Hematopoietic multipotent progenitor cell treated with erythropoietin and hydrocortisone succinate and interleukin-3 and kit ligand, for 4 days (in vitro differentiated cells): Measurements from ENCODE around the gene SH3BGRL3.

Experiments
- DNase-seq: peaks from one replicate; pipeline ENCODE4 v3.0.0-alpha.2; 2015

The SH3BGRL3 gene

DNA sequence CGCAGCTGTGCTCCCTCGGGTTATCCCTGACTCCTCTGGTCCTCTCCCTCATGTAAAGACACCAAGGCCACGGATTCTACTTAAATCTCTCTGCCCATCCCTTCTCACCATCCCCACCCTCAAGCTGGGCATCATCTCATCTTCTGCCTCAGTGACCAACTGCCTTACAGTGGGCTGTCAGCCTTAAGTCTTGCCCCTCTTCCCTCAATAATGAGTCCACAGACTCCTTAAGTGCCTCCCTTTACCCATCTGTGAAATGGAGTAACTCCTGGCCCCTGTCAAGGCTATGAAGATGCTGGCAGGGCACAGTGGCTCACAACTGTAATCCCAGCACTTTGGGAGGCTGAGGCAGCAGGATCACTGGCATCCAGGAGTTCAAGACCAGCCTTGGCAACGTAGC lies 12.1 kb downstream of the SH3BGRL3 start:
- DNase-seq: no peak

DNA sequence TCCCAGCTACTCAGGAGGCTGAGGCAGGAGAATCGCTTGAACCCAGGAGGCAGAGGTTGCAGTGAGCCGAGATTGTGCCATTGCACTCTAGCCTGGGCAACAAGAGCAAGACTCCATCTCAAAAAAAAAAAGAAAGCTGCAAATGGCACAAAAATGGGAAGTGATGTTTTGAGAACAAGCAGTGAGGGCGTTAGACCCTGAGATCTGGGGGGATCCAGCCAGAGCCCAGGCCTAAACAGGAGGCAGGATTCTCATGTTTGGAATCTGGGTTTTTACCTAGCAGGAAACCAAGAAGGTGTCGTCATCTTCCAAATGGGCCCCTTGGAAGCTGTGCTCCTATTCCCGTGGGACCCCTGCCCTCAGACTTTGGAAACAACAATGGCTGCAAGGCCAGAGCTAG lies 12.8 kb downstream of the SH3BGRL3 start:
- DNase-seq: peak; percentile 30

DNA sequence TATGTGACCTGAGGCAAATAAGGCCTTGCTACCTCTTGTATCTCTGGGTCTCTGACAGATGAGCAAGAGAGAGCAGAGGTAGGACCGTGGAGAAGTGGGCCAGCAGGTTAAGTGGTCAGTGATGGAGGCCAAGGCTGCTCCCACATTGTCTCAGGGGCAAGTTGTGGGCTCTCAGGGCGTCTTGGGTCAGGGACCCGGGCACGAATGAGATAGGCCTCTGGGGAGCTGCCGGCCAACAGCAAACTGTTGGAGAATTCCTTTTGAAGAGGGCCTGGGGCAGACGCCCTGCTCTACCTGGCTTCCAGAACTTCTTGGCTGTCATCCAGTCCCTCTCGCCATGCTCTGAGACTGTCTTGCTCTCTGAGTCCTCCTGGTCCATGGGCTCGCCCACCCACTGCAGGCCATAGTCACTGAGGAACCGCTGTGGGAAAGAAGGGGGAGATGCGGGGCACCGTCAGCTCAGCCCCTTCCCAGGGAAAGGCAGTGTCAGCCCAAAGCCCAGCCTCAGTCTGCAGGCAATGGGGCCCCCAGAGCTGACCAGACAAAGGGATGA lies 14.1 kb downstream of the SH3BGRL3 start:
- no peak for DNase-seq

DNA sequence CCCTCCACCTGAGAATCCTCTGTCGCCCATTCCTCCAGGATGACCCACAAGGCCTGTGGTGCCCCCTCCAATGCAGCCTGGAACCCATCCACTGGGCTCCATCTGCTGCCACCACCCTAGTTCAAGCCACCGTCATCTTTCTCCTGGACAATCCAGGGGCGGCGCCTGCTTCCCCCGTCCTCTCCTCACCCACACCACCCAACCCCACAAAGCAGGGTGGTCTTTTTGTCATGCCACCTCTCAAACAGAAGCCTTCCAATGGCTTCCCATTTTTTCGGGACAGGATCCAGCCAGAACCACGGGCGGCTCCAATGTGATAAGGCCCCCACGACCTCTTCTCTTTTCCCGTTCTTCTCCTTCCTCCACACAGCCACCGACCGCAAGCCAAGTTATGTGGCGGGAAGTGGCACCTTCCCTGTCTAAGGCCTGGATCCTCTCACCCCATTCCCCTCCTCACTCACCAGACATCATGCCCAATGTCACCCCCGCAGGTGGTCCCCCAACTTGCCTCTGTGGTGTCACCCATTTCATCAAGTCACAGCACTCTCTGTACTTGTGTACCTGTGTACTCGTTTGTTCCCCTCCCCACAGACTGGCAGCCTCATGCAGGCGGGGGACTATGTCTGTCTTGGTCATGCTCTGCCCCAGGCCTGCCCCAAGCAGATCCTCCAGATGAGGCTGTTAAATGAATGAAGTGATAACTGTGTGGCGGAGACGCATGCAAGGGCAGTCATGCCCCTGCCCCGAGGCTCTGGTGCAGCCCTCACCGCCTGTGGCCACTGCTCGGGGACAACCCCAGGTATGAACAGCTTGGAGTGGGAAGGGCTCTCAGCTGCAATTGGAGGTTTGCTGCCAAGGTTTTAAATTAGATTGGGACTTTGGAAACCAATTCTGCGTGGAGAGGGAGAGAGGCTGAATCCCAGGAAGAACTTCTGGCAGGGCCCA lies 15.6 kb downstream of the SH3BGRL3 start:
- DNase-seq: no peak

DNA sequence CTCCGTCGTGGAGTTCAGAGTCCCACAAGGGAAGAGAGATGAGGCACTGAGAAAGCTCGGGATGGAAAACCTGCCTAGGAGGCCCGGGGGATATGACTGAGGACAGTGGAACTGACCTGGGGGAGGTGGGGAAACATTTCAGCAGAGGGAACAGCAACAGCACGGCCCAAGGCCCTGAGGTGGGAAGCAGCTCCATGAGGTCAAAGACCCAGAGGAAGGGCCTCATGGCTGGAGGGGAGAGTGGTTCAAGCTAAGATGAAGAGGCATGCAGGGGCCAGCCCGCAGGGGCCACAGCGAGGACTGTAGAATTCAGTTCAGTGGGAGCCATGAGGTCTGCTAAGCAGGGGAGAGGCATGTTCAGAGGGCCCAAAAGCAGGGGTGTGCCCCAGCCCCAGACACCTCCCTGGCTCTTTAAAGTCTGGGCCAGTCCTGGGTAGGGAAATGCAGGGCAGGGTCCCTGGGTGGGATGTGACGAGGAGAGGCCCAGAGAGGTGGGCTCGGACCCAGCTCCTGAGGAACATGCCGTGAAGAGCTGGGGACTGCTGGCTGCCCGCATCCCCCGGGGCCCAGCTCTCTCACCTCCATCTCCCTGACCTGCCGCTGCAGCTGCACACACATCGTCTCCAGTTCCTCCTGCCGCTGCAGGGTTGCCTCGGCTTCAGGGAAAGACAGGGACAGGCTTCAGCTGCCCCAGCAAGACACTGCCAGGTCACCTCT lies 16.6 kb downstream of the SH3BGRL3 start:
- DNase-seq: no peak

DNA sequence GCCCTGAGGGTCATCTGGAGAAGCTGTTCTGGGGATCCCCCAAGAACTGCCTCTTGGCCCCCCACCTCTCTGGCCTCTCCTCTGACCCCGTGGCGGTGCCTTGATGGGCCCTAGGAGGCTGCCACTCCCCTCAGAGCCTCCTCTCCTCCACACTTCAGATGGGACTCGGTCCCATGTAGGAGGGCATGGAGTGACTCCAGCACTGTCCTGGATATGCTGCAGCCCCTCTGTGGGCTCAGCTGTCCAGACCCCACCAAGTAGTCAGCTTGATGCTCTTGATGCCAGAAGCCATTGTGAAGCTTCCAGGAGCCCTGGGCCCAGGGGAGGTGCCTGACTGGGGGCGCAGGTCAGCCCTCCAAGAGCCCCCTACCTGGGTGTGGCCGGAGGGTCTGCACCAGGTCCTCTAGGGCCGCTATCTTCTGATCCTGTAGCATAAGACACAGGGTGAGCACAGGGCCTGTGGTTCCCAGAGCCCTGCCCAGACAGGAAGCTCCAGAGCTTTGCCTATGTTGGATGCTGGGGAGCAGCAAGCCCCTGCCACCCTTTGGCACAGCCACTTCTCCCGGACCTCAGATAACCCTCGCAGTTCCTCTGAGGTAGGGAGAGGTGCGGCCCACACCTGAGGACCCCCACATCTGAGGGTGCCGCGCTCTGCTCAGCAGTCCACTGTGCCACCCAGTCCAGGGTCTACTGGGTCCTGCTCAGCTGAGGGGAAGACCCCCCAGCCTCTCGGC lies 17.3 kb downstream of the SH3BGRL3 start:
- no peak for DNase-seq

DNA sequence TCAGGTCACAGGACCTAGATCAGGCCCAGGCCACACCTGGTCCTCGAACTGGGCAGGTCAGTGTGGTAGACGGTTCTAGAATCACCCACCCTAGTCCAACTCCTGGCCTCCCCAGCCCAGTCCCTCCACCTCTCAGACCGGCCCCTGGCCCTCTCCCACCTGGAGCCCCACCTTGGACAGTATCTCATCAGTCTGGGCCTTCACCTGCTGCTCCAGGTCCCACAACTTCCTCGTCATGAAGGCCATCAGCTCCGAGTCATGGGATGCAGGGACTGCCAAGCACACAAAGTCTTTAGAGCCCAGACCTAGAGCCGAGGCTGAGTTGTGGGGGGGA lies 17.9 kb downstream of the SH3BGRL3 start:
- DNase-seq: no peak

DNA sequence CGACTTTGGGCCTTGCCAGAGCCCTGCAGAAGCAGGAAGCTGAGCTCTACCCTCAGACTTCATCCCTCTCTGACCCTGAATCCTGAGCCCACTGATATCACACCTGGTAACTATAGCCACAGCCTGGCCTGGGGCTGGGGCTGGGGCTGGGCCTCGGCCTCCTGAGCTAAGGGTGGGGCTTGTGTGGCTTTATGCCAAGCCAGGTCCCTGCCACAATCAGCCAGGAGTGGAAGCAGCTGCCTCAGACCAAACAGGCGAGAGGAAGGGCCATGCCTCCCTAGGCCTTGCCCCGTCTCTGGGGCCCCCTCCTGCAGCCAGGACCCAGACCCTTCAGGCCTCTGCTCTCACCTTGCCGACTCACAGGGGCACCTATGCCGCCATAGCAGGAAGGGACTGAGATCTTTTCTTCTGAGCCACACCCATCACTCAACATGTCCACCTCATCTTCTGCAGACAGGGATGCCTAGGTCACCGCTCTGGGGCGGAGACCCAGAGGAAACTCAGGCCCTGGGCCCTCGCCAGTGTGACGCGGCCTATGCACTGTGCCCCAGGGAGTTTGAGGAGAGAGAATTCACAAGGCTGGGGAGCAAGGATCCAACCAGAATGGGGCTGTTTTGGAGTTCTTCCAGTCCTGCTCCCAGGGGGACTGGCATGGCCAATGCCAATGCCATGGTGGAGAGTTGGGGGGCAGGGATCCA lies 20.8 kb downstream of the SH3BGRL3 start:
- DNase-seq: no peak

DNA sequence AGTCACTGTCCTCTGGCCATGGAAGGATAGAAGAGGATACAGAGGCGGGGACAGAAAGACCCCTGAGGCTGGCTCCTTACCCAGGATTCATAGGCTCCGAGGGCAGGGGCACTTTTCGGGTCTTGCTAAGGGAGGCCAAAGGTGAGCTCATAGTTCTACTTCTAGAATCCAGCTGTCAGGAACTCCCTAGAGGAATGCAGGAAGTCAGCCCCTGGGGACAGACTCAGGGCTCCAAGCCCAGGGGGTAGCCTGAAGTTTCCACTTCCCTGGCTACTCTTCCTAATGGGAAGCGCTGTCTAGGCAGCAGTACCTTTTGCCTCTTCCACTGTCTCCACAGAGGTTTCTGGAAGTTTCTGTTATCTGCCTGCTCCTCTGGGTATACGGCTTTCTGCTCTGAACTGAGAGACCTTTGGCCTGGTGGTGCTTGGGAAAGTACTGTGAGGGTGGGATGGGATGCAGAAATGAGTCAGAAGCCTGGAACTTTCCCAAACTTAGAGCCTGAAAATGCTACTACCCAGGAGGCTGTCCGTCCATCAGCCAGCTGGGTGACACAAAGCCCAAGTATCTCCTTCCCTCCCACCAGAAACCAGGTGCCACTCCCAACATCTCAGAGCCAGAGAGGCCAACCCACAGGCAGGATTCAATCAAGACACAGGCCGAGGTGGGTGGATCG lies 23.0 kb downstream of the SH3BGRL3 start:
- DNase-seq: no peak

DNA sequence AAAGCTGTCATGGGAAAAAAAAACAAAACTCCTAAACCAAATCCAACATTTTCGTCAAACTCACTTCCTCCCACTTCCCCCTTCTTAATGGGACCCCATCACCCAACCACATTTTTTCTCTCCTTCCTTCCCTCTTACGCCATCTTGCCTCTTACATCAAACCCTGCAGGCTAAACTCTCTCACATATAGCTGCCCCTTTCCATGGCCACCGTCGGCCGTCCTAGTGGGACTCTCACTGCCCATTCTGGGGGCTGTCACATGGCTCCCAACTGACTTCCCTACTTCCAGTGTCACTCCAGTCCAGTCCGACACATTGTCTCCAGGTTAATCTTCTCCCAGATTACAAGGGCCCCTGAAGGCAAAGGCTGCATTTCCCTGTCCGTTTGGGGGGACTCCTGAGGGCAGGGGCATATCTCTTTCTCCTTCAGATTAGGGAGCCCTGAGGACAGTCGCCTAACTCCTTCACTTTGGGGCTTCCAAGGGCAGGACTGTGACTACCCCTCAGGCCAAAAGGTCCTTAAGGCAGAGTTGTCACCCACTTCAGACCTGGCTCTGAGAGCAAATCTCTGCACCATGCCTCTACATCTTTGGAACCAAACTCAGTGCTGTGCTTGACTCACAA lies 25.9 kb downstream of the SH3BGRL3 start:
- DNase-seq: peak; percentile 59

DNA sequence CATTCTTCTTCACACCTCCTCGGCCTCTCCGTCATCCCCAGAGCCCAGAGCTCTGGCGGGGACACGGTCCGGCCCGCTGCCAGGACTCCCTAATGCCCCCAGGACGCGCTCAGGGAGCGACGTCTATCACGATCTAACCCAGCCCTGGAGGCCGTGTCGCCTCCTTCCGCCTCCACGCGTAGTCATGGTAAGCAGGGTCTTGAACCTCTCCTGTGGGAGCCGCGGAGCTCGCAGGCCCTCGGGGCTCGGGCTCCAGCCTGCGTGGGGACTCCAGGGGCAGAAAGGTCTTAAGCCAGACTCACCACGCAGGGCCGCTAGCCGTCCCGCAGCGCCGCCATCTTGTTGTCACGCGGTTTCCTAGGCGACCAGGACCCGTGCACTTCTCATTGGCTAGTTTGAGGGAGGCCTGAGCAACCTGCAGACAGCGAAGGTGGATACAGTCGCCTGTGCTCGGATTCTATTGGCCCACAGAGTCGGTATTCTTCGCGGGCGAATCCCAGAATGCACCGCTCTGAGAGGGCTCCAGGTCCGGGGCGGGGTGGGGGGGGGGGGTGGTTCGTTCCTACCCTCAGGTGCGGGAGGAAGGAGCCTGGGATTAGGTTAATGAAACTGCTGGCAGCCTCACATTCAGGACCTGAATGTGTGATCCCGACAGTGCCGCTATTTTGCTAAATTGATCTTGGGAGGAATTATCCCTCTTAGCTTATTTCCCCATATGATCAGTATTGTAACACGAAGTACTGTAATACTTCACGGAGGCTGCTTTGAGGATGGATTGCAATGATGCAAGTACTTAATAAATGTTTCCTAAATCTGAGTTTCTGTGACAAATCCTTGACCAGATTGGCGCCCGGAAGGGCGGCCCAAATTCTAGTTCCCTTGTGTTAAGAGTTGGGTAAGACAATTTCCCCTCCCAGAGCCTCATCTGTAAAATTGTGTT lies 26.7 kb downstream of the SH3BGRL3 start, which contains the start of gene UBXN11:
TSS of gene UBXN11 (minus strand) at position 347 of the 940 bp plus-strand sequence. CDS start 3,753 bp downstream, outside the sequence.
- peak; percentile 98 for DNase-seq

DNA sequence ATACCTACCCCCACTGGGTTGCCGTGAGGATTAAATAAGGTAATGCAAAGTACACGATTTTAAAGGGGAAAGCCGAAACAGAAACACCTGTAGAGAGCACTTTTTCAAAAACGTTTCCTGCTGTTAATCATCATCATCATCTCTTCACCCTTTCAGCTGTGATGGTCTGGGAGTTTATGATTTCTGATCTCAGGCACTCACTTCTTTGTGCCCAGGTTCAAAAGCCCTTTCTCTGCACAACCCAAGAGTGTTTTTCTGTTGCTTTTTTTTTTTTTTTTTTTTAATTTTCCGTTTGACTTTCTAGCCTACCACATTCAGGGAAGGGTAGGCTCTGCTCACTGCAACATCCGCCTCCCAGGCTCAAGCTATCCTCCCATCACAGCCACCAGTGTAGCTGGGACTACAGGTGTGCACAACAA lies 27.5 kb downstream of the SH3BGRL3 start:
- DNase-seq: no peak

DNA sequence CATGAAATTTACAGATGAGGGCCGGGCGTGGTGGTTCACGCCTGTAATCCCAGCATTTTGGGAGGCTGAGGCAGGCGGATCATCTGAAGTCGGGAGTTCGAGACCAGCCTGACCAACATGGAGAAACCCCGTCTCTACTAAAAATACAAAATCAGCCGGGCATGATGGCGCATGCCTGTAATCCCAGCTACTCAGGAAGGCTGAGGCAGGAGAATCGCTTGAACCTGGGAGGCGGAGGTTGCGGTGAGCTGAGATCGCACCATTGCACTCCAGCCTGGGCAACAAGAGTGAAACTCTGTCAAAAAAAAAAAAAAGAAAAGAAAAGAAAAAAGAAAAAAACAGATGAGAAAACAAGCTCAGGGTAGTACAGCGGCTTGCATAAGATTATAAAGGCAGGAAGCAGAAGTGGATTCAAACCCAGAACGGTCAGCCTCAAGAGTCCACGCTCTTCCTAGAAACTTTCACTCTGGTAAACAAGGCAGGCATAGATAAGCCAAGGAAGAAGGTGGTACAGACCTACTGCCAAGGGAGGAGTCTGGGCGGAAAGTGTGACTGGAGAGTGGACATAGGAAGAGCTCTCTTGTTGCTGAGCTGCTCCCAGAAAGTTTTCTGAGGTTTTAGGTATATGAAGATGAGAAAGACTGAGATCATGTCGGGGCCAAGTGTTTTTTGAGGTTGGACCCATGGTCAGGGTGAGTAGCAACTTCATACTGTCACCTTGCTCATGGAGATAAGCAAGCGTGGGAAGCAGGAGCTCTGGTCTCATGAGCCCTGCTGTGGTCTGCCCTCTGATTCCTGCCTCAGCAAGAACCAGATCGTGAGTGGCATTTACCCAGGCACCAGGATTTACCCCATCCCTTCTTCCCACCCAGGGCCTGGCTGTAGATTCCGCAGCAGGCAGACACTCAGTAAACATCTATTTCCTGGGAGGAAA lies 28.3 kb downstream of the SH3BGRL3 start:
- DNase-seq: peak; percentile 63

DNA sequence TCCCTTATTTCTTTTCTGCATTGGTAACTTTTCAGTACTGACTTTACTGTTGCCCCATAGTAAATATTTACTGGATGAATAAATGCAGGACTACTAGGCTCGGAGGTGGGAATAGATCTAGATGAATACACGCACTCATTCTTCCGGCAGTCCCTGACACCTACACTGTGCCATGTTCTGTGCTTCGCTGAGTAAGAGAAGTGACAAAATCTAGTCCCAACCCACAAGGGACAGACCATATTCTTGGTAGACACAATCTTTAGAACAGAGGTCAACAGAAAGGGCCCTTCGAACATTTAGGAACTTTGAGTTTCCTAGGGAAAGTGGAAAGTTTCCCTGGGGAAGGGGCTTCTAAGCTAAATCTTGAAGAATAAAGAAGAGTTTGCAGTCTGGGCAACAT lies 34.6 kb downstream of the SH3BGRL3 start:
- DNase-seq: no peak

DNA sequence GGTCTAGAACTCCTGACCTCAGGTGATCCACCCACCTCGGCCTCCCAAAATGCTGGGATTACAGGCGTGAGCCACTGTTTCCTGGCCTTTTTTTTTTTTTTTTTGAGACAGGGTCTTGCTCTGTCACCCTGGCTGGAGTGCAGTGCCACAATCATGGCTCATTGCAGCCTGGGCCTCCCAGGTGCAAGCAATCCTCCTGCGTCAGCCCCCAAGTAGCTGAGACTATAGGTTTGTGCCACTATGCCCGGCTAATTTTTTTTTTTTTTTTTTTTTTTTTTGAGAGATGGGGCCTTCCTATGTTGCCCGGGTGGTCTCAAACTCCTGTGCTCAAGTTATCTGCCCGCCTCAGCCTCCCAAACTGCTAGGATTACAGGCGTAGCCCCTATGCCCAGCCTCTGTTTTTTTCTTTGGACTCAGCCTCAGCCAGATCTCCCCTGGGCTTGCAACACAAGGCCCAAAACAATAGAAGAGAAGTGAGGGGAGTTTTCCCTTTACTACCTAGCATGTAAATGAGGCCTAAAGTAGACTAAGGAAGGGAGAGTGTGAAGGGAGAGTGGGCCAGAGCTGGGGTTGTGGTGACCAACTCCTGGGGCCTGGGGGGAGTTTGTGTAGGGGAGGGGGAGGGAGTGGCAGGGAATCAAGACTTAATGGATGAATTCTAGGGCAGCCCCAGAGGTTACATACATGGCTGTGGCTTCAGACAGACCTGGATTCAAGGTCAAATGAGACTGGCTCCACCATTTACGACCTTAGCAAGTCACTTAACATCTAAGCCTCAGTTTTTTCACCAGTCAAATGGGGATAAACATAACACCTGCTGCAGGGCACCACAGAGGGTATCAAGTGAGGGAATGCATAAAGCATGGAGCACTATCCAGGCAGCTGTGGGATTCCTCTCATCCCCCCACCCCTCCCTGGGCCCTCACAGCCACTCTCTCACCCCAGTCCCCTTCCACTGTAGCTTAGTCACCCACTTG lies 36.3 kb downstream of the SH3BGRL3 start:
- no peak for DNase-seq

DNA sequence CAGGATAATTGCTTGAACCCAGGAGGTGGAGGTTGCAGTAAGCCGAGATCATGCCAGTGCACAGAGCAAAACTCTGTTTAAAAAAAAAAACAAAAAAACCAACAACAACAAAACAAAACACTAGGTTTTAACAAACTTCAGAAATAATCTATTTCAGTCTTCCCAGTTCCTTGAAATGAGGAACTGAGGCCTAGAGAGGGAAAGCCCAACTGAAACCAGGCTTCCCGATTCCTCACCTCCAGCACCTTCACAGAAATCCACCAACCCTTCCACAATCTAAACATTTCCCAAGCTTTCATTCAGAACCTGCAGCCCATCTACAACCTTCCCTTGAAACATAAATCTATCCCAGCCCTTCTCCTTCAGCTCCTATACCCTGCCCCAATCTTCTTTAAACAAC lies 37.3 kb downstream of the SH3BGRL3 start:
- DNase-seq: no peak

DNA sequence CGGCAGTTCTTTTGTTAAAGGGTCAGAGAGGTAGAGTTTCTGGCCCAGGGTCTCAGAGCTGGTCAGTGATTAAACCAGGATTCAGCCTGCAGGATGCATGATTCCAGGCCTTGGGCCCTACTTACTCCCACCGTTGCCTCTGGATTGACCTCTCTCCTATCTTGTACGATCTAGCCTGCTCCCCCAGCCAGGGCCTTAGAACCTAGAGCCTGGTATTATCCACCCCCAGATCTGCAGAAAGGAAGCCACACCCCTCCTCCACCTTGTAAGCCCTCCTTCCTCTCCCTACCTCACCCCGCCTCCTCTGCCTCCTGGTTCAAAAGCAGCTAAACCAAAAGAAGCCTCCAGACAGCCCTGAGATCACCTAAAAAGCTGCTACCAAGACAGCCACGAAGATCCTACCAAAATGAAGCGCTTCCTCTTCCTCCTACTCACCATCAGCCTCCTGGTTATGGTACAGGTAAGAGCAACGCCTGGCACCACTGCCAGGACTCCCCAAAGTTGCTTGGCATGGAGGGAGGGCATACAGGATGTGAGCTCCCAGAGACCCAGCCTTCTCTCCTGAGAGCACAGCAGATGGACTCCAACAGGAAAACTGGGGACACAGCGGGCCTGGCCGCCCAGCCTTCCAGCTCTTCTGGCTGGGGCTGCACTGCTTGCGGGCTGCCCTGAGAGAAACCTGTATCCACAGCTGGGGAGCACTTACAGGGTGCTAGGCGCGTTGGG lies 37.9 kb downstream of the SH3BGRL3 start, which contains the start of gene CD52:
TSS of gene CD52 (plus strand) at position 347 of the 726 bp plus-strand sequence. CDS start at position 407, 60 bp downstream.
- DNase-seq: peak; percentile 84
